OCI-LY3 (cell line): Measurements from ENCODE around the gene BCKDHB.

Experiments
- EZH2phosphoT487 ChIP-seq: fragments of 200-600 bp; shearing (Covaris generic); IDR thresholded peaks from 2 replicates; pipeline ENCODE4 v1.6.1; 2018; ENCODE audit warnings: antibody characterized with exemption, mixed run types, low read depth
- TF ChIP-seq, protein P1 (sequence below): fragments of 200-600, 300-600 bp; sonication (generic); IDR thresholded peaks from 2 replicates; pipeline ENCODE4 v1.5.1; 2014; ENCODE audit warnings: antibody characterized with exemption, low read length, low read depth

DNA sequence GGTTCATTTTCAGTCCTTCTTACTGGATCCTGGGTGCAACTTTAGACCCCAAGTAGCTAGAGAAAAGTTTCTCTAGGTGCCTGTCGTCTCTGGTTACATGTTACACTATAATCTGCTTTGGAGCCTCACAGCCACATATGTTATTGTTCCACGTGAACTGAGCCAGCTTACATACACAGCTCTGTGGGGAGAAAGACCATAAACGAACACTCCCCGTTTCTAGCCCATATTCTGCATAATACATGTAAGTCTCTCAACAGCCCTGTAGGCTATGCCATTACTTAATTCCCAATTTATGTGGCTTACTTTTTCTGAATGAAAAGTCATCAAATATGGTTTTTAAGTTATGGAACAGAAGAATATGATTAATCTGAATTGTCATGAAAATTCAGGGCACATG lies 233.8 kb downstream of the BCKDHB start:
- TF ChIP-seq, protein P1, sequence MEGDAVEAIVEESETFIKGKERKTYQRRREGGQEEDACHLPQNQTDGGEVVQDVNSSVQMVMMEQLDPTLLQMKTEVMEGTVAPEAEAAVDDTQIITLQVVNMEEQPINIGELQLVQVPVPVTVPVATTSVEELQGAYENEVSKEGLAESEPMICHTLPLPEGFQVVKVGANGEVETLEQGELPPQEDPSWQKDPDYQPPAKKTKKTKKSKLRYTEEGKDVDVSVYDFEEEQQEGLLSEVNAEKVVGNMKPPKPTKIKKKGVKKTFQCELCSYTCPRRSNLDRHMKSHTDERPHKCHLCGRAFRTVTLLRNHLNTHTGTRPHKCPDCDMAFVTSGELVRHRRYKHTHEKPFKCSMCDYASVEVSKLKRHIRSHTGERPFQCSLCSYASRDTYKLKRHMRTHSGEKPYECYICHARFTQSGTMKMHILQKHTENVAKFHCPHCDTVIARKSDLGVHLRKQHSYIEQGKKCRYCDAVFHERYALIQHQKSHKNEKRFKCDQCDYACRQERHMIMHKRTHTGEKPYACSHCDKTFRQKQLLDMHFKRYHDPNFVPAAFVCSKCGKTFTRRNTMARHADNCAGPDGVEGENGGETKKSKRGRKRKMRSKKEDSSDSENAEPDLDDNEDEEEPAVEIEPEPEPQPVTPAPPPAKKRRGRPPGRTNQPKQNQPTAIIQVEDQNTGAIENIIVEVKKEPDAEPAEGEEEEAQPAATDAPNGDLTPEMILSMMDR = no peak
- TF ChIP-seq EZH2phosphoT487 = no peak
